Sigmoid colon (tissue), 7 donors: ENCODE measurements around the gene PELO. TPM values are rescaled to one million over a fixed set of nuclear protein-coding genes. Genes with fewer than 3 reads are reported as not detected.

Source experiments
- DNase-seq: peaks from one replicate; pipeline ENCODE4 v3.0.0-alpha.2; 2019
- H3K27ac ChIP-seq, 4 donors: fragments of 200-600 bp; sonication (generic); one replicate each; pipeline ENCODE4 v1.5.1; 2016 to 2019; ENCODE audit warnings: mild to moderate bottlenecking in 1 of 4
- H3K27me3 ChIP-seq, 3 donors: fragments of 200-600 bp; sonication (generic); one replicate each; pipeline ENCODE4 v1.5.1; 2019; ENCODE audit warnings: mild to moderate bottlenecking in 1 of 3
- H3K36me3 ChIP-seq, 4 donors: fragments of 200-600 bp; sonication (generic); one replicate each; pipeline ENCODE4 v1.5.1; 2016 to 2019
- H3K4me1 ChIP-seq, 4 donors: fragments of 200-600 bp; sonication (generic); one replicate each; pipeline ENCODE4 v1.5.1; 2017 to 2019
- H3K4me3 ChIP-seq, 4 donors: fragments of 200-600 bp; sonication (generic); one replicate each; pipeline ENCODE4 v1.5.1; 2017 to 2019; ENCODE audit warnings: mild to moderate bottlenecking in 2 of 4, moderate library complexity in 1 of 4
- H3K9me3 ChIP-seq, 4 donors: fragments of 200-600 bp in 3 of 4; sonication (generic) in 3 of 4; one replicate each; pipeline versions ENCODE4 v1.5.1 to v1.6.1; 2013 to 2019
- CTCF ChIP-seq, 4 experiments: fragments of 450-650 bp in 3 of 4; fragments of 200-600 bp in 1 of 4; IDR thresholded peaks; one replicate each; pipeline ENCODE4 v1.5.1; 2016 to 2019; ENCODE audit warnings: antibody characterized with exemption in 4 of 4, mild to moderate bottlenecking in 3 of 4, moderate library complexity in 2 of 4
- EP300 ChIP-seq, 4 donors: sonication (generic); formaldehyde crosslinking; IDR thresholded peaks; one replicate each; pipeline ENCODE4 v1.6.1; 2017; ENCODE audit warnings: antibody characterized with exemption in 4 of 4
- POLR2A ChIP-seq, 2 donors: fragments of 450-650 bp; IDR thresholded peaks; one replicate each; pipeline ENCODE4 v1.6.1; 2016; ENCODE audit warnings: antibody characterized with exemption in 2 of 2, mild to moderate bottlenecking in 2 of 2, moderate library complexity in 2 of 2
- POLR2AphosphoS5 ChIP-seq, 4 donors: sonication (generic); formaldehyde crosslinking; IDR thresholded peaks; one replicate each; pipeline ENCODE4 v1.6.1; 2017; ENCODE audit warnings: antibody characterized with exemption in 4 of 4
- WGBS, 2 donors: extraction: QIAGEN DNeasy Blood & Tissue Kit; methylation state at CpG; one replicate each; pipeline ENCODE4 v1.1.7; 2013; 5-methylcytosine and 5-hydroxymethylcytosine counted together
- intact Hi-C: fragments of 100-400 bp; cut with DNase I; formaldehyde crosslinking; loops from one replicate; pipeline ENCODE4 v1.15.1; 2023
- polyA plus RNA-seq, 3 donors: library from polyadenylated mRNA; stranded (reverse); fragments of 200-250 nt; gene quantifications; one replicate each; pipeline ENCODE4 v1.2.3, GENCODE V29; 2013
- total RNA-seq, 4 donors: library from RNA; depleted of rRNA; stranded (reverse); fragments of >200 nt; gene quantifications; one replicate each; pipeline ENCODE4 v1.1.0, GENCODE V29; 2016
- donor health status: healthy with polysubstance abuse.
- donor health status: Bipolar disorder and iron deficiency.
- donor health status: healthy.

PELO gene
- total and polyA plus RNA-seq, 7 donors: 3.9 to 60.1 (median 37.1) TPM

- Histone ChIP-seq H3K27me3 (no peaks in the 10 kb centered on the region), H3K36me3 (peaks cover 0 to 2% (median 0%) of the 10 kb centered on the region in 4 donors), H3K27ac (peak overlapping the region; percentile 91 to 97 (median 94)), H3K4me1 (peaks cover 0 to 95% (median 78%) of the 10 kb centered on the region in 4 donors), H3K9me3 (no peaks in the 10 kb centered on the region), H3K4me3 (no peak overlapping the region)
- TF ChIP-seq POLR2AphosphoS5 (IDR thresholded peaks at IDR 0.05): no peak
- no peak for TF ChIP-seq CTCF (IDR thresholded peaks at IDR 0.05)
- no peak for TF ChIP-seq POLR2A (IDR thresholded peaks at IDR 0.05)
- TF ChIP-seq EP300 (IDR thresholded peaks at IDR 0.05): no peak
- DNase-seq: no peak
- WGBS, 2 donors: 55 to 73% methylated on average over 2 of the region's 2 CpGs
- intact Hi-C loops: no loop called here
Measured at GRCh38 chr5:52796516-52797103, 8.9 kb downstream of the PELO start.

- Histone ChIP-seq H3K4me1 (peaks cover 0 to 93% (median 80%) of the 10 kb centered on the region in 4 donors), H3K27me3 (no peaks in the 10 kb centered on the region), H3K36me3 (peaks cover 0 to 8% (median 0%) of the 10 kb centered on the region in 4 donors), H3K4me3 (peak overlapping the region; percentile 47 to 71 (median 56)), H3K27ac (peak overlapping the region; percentile 91 to 97 (median 94)), H3K9me3 (no peaks in the 10 kb centered on the region)
- 9 to 24% methylated on average over 3 of the region's 3 CpGs for WGBS, 2 donors
- DNase-seq: no peak
- TF ChIP-seq POLR2AphosphoS5 (IDR thresholded peaks at IDR 0.05) (no peak), POLR2A (IDR thresholded peaks at IDR 0.05) (no peak), EP300 (IDR thresholded peaks at IDR 0.05) (no peak), CTCF (IDR thresholded peaks at IDR 0.05) (no peak)
- intact Hi-C loops: no loop called here
Measured at GRCh38 chr5:52798938-52799337, 11.2 kb downstream of the PELO start.

- intact Hi-C loops: no loop called here
- TF ChIP-seq POLR2A (IDR thresholded peaks at IDR 0.05) (no peak), POLR2AphosphoS5 (IDR thresholded peaks at IDR 0.05) (peak in 2 of 4 donors; percentile 2 to 3), CTCF (IDR thresholded peaks at IDR 0.05) (no peak), EP300 (IDR thresholded peaks at IDR 0.05) (no peak)
- Histone ChIP-seq H3K36me3 (peaks cover 0 to 8% (median 0%) of the 10 kb centered on the region in 4 donors), H3K4me1 (peaks cover 0 to 93% (median 82%) of the 10 kb centered on the region in 4 donors), H3K27me3 (no peaks in the 10 kb centered on the region), H3K27ac (peak overlapping the region; percentile 91 to 97 (median 94)), H3K9me3 (no peaks in the 10 kb centered on the region), H3K4me3 (peak overlapping the region; percentile 47 to 71 (median 56))
- DNase-seq: peak; percentile 83
- 0% methylated on average over 19 of the region's 19 CpGs for WGBS, 2 donors
Measured at GRCh38 chr5:52799358-52799982, 11.8 kb downstream of the PELO start.

- Histone ChIP-seq H3K4me1 (peaks cover 0 to 93% (median 82%) of the 10 kb centered on the region in 4 donors), H3K9me3 (no peaks in the 10 kb centered on the region), H3K36me3 (peaks cover 0 to 8% (median 0%) of the 10 kb centered on the region in 4 donors), H3K27ac (peak overlapping the region; percentile 91 to 97 (median 94)), H3K4me3 (peak overlapping the region; percentile 47 to 71 (median 56)), H3K27me3 (no peaks in the 10 kb centered on the region)
- peak; percentile 97 for DNase-seq
- 0% methylated on average over 34 of the region's 34 CpGs for WGBS, 2 donors
- TF ChIP-seq POLR2A (IDR thresholded peaks at IDR 0.05): peak; percentile 66 to 67
- TF ChIP-seq CTCF (IDR thresholded peaks at IDR 0.05): no peak
- peak; percentile 82 to 95 (median 90) for TF ChIP-seq POLR2AphosphoS5 (IDR thresholded peaks at IDR 0.05)
- TF ChIP-seq EP300 (IDR thresholded peaks at IDR 0.05): no peak
- intact Hi-C loops: loop anchor here (5.0 kb wide), 1 partner anchor 37 kb away; no protein-coding TSS in a partner anchor
Measured at GRCh38 chr5:52799983-52800393, 12.3 kb downstream of the PELO start.
